GM10847 (cell line): Measurements from ENCODE around the gene EIF4A3.

ENCODE experiments used
- POLR2A ChIP-seq: IDR thresholded peaks from 2 replicates; pipeline ENCODE4 v1.6.1; 2011; ENCODE audit not compliant: insufficient read length; ENCODE audit errors: extremely low read depth

The EIF4A3 gene

DNA sequence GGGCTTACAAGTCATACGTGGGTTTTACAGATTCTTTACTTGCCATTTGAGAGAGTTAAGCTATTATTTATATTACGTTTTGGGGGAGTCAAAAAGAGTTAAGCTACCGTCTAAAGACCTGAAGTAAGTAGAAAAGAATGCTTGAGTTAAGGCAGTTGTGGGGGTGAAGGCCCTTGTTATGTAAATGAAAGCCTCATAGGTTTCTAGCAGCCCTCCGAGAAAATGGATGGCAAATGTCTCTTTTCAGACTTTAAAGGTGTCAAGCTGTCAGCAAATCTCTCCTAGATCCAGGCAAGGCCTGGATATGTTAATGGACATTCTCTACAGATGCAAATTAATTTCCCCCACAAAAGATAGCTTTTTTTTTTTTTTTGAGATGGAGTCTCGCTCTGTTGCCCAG, 7.2 kb upstream of the EIF4A3 start:
- TF ChIP-seq POLR2A: no peak

- no peak for TF ChIP-seq POLR2A
Observed at GRCh38 chr17:80153004-80153403, 6.1 kb upstream of the EIF4A3 start.

DNA sequence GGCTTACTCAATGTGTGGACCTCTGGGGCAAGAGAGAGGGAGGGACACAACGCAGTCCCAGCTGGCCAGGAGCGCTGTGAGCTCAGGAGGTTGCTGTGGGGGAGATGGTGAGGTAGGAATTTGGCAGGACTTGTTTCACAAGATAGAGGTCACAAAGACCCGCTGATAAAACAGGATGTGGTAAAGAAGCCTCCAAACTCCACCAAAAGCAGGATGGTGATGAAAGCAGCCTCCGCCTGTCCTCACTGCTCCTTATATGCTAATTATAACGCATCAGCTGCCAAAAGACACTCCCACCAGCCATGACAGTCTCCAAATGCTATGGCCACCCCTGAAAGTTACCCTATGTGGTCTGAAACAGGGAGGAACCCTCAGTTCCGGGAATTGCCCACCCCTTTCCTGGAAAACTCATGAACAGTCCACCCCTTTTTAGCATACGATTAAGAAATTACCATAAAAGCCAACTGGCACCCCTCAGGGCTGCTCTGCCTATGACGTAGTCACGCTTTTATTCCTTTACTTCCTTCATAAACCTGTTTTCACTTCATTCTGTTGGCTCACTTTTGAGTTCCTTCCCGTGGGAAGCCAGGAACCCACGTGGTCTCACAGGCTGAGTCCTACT, 5.3 kb upstream of the EIF4A3 start:
- no peak for TF ChIP-seq POLR2A

DNA sequence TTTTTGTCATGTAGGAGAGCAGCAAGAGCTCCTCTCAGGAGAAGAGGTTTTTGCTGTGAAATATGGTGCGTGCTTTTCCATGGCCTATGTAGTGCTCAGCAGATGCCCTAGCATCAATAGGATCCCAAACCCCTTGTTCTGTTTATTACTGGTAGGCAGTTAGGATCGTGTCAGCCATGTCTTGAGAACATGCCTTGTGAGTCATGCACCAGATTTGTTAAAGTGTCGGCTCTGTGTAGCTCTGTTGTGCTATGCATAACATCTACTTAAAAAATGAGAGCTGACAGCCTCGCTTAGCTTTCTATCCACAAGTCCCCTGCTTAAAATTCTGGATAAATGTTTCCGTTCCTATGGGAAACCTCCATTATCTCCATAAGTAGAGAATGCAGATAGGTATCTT, 4.4 kb upstream of the EIF4A3 start:
- no peak for TF ChIP-seq POLR2A

- TF ChIP-seq POLR2A: no peak
Observed at GRCh38 chr17:80146121-80147034, 550 bp downstream of the EIF4A3 start.

GRCh38 chr17:80145076-80146075, 1.6 kb downstream of the EIF4A3 start:
- TF ChIP-seq POLR2A: no peak

- no peak for TF ChIP-seq POLR2A
Observed at GRCh38 chr17:80142929-80143328, 4.0 kb downstream of the EIF4A3 start.

GRCh38 chr17:80141463-80142165, 5.3 kb downstream of the EIF4A3 start:
- no peak for TF ChIP-seq POLR2A

- TF ChIP-seq POLR2A: no peak
Observed at GRCh38 chr17:80138856-80139426, 8.0 kb downstream of the EIF4A3 start.

DNA sequence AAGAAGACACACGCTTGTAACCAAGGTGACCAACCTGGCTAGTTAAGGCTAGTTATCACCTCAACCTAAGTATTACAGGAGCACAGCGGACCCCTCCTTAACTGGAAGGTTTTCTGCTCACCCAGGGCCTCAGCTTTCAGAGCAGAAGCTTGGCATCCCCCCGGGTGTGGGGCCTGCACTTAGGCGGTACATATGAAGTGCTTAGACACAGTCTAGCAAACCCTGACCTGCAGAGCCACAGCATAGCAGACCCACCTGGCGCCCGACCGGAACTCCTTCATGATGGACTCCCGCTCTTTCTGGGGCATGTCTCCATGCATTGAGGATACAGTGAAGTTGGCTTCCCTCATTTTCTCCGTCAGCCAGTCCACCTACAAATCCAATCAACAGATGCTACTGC, 9.8 kb downstream of the EIF4A3 start:
- TF ChIP-seq POLR2A: no peak

DNA sequence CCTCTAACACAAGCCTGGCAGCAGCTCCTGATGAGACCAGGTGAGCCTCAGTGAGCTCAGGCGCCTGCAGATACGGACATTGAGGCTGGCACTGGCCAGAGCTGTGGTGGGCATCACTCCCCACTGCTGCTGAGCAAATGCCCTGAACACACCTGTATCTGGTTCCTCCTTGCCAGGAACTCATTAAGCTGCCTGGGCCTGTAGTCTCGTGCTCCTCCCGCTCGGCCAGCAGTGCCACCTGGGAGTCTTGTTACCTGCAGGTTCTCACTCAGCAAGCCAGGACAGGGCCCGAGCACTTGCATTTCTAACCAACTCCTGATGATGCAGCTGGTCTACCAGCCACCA, 13.3 kb downstream of the EIF4A3 start:
- TF ChIP-seq POLR2A: no peak

DNA sequence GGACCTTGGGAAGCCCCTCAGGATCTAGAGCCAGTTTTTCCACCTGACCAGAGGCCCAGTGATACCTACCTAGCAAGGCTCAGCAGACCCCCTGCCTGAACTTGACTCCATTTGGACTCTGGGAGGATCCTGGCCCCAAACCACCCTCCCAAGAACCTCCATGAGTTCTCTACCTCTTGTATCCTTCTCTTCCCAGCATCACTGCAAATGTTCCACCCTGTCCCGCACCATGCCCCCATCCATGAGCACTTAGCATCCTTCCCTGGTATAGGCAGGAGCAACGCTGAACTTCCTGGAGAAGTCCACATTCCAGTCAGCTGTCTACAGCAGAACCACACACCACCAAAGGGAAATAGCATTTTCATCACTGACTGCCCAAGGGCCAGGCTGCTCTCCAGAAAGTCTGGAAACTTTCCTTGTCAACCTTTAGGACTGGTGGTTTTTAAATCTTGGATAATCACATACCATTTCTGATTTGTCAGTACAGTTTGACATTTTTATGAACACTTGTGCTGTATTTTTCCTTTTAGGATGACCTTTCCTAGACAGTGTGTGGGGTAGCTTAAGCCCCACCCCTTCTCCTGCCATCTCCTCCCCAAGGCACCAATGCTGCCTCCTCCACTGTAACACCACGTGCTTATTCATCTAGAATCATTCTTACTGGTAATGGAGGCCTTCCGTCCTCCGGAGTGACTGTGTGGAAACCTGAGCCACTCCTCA, 13.9 kb downstream of the EIF4A3 start:
- no peak for TF ChIP-seq POLR2A

GRCh38 chr17:80130992-80131391, 15.9 kb downstream of the EIF4A3 start:
- TF ChIP-seq POLR2A: no peak
